ENCODE data around the gene TUBB. TPM values are rescaled to one million over a fixed set of nuclear protein-coding genes. Genes with fewer than 3 reads are reported as not detected.

The TUBB gene
- total and polyA plus RNA-seq, 8 donors, result 409 to 1,665 (median 1,126) TPM

GRCh38 chr6:30676660-30677285, 43.4 kb upstream of the TUBB start:
- H3K27ac ChIP-seq, result no peak overlapping the region
- peaks cover 0 to 61% of the 10 kb centered on the region in 2 donors for H3K36me3 ChIP-seq
- H3K27me3 ChIP-seq, result no peaks in the 10 kb centered on the region
- no peak overlapping the region for H3K4me3 ChIP-seq
- no peak for ATAC-seq
- intact Hi-C loops (cut with DNase I), result no loop called here
- no peaks in the 10 kb centered on the region for H3K9me3 ChIP-seq
- H3K4me1 ChIP-seq, result peaks cover 17 to 57% of the 10 kb centered on the region in 2 donors
- TF ChIP-seq CTCF (IDR thresholded peaks at IDR 0.05), result no peak
- DNase-seq, result no peak

- intact Hi-C loops (cut with DNase I), result loop anchor here in 1 of 2 donors (2.0 kb wide), 1 partner anchor 44 kb away; no protein-coding TSS in a partner anchor
- ATAC-seq (peak; percentile 85), DNase-seq (peak; percentile 65 to 98 (median 86))
- Histone ChIP-seq H3K4me1 (peaks cover 13 to 47% of the 10 kb centered on the region in 2 donors), H3K27ac (peak overlapping the region in 1 of 2 donors; percentile 97), H3K36me3 (peaks cover 0 to 65% of the 10 kb centered on the region in 2 donors), H3K27me3 (no peaks in the 10 kb centered on the region), H3K9me3 (no peaks in the 10 kb centered on the region), H3K4me3 (peak overlapping the region in 1 of 2 donors; percentile 91)
- TF ChIP-seq CTCF (IDR thresholded peaks at IDR 0.05), result peak; percentile 81 to 91
These were observed 41.0 kb upstream of the TUBB start for GRCh38 chr6:30678964-30679726.

- intact Hi-C loops (cut with DNase I), result loop anchor here (2.0 to 10.0 kb wide), 2 partner anchors 43 to 55 kb away; no protein-coding TSS in a partner anchor
- no peak for ATAC-seq
- H3K27ac ChIP-seq, result peak overlapping the region; percentile 26 to 97
- no peak for DNase-seq
- H3K4me1 ChIP-seq, result peaks cover 13 to 47% of the 10 kb centered on the region in 2 donors
- peak overlapping the region in 1 of 2 donors; percentile 91 for H3K4me3 ChIP-seq
- H3K36me3 ChIP-seq, result peaks cover 0 to 72% of the 10 kb centered on the region in 2 donors
- H3K27me3 ChIP-seq, result no peaks in the 10 kb centered on the region
- no peaks in the 10 kb centered on the region for H3K9me3 ChIP-seq
- no peak for TF ChIP-seq CTCF (IDR thresholded peaks at IDR 0.05)
These were observed 40.2 kb upstream of the TUBB start for GRCh38 chr6:30679765-30680535.

GRCh38 chr6:30681766-30682142, 38.4 kb upstream of the TUBB start:
- H3K4me3 ChIP-seq, result peak overlapping the region; percentile 53 to 91
- H3K27ac ChIP-seq, result peak overlapping the region; percentile 96 to 97
- H3K36me3 ChIP-seq, result peaks cover 0 to 65% of the 10 kb centered on the region in 2 donors
- intact Hi-C loops (cut with DNase I), result loop anchor here in 1 of 2 donors (10.0 kb wide), 1 partner anchor 53 kb away; no protein-coding TSS in a partner anchor
- DNase-seq, result no peak
- TF ChIP-seq CTCF (IDR thresholded peaks at IDR 0.05), result no peak
- H3K9me3 ChIP-seq, result no peaks in the 10 kb centered on the region
- peaks cover 13 to 47% of the 10 kb centered on the region in 2 donors for H3K4me1 ChIP-seq
- ATAC-seq, result no peak
- no peaks in the 10 kb centered on the region for H3K27me3 ChIP-seq
